Parathyroid adenoma (tissue), 2 donors: ENCODE data around the gene TMEM218.

Experiments used
- H2AFZ ChIP-seq: fragments of 300-600 bp; sonication (generic); one replicate; pipeline ENCODE4 v1.7.0; 2017; ENCODE audit warnings: antibody characterized with exemption, mild to moderate bottlenecking
- H3K27ac ChIP-seq: fragments of 300-600 bp; sonication (generic); one replicate; pipeline ENCODE4 v1.7.0; 2017
- H3K27me3 ChIP-seq: fragments of 300-600 bp; sonication (generic); one replicate; pipeline ENCODE4 v1.7.0; 2017; ENCODE audit warnings: low read length; ENCODE audit not compliant: control insufficient read depth, insufficient read depth
- H3K36me3 ChIP-seq: fragments of 300-600 bp; sonication (generic); one replicate; pipeline ENCODE4 v1.7.0; 2017; ENCODE audit warnings: low read length; ENCODE audit not compliant: control insufficient read depth, insufficient read depth
- H3K4me1 ChIP-seq: fragments of 300-600 bp; sonication (generic); one replicate; pipeline ENCODE4 v1.7.0; 2017; ENCODE audit warnings: control low read depth
- H3K4me2 ChIP-seq: fragments of 300-600 bp; sonication (generic); one replicate; pipeline ENCODE4 v1.7.0; 2017; ENCODE audit warnings: low read length
- H3K4me3 ChIP-seq: fragments of 300-600 bp; sonication (generic); one replicate; pipeline ENCODE4 v1.7.0; 2017; ENCODE audit warnings: low read depth, low read length
- H3K79me2 ChIP-seq: fragments of 300-600 bp; sonication (generic); one replicate; pipeline ENCODE4 v1.7.0; 2017; ENCODE audit warnings: control low read depth
- H3K9ac ChIP-seq: fragments of 300-600 bp; sonication (generic); one replicate; pipeline ENCODE4 v1.7.0; 2017; ENCODE audit warnings: mild to moderate bottlenecking
- H3K9me3 ChIP-seq: fragments of 300-600 bp; sonication (generic); one replicate; pipeline ENCODE4 v1.7.0; 2017; ENCODE audit warnings: low read length; ENCODE audit not compliant: control insufficient read depth
- TF ChIP-seq, protein P1 (sequence below): fragments of 300-600 bp; sonication (generic); IDR thresholded peaks from one replicate; pipeline ENCODE4 v1.7.0; 2017; ENCODE audit warnings: antibody characterized with exemption, mild to moderate bottlenecking
- donor health status: primary hyperparathyroidism.

The TMEM218 gene

GRCh38 chr11:125088576-125089455 is 22.6 kb downstream of the TMEM218 start:
- Histone ChIP-seq H3K9ac (no peak overlapping the region), H3K27me3 (no peaks in the 10 kb centered on the region), H2AFZ (no peak overlapping the region), H3K9me3 (no peaks in the 10 kb centered on the region), H3K36me3 (no peaks in the 10 kb centered on the region), H3K4me1 (no peaks in the 10 kb centered on the region), H3K27ac (no peak overlapping the region), H3K79me2 (no peaks in the 10 kb centered on the region), H3K4me3 (no peak overlapping the region), H3K4me2 (no peak overlapping the region)
- TF ChIP-seq, protein P1, sequence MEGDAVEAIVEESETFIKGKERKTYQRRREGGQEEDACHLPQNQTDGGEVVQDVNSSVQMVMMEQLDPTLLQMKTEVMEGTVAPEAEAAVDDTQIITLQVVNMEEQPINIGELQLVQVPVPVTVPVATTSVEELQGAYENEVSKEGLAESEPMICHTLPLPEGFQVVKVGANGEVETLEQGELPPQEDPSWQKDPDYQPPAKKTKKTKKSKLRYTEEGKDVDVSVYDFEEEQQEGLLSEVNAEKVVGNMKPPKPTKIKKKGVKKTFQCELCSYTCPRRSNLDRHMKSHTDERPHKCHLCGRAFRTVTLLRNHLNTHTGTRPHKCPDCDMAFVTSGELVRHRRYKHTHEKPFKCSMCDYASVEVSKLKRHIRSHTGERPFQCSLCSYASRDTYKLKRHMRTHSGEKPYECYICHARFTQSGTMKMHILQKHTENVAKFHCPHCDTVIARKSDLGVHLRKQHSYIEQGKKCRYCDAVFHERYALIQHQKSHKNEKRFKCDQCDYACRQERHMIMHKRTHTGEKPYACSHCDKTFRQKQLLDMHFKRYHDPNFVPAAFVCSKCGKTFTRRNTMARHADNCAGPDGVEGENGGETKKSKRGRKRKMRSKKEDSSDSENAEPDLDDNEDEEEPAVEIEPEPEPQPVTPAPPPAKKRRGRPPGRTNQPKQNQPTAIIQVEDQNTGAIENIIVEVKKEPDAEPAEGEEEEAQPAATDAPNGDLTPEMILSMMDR: no peak

- Histone ChIP-seq H3K4me3 (no peak overlapping the region), H3K9me3 (no peaks in the 10 kb centered on the region), H3K9ac (no peak overlapping the region), H3K36me3 (no peaks in the 10 kb centered on the region), H2AFZ (no peak overlapping the region), H3K79me2 (no peaks in the 10 kb centered on the region), H3K4me1 (no peaks in the 10 kb centered on the region), H3K27me3 (no peaks in the 10 kb centered on the region), H3K27ac (no peak overlapping the region), H3K4me2 (no peak overlapping the region)
- TF ChIP-seq, protein P1: no peak
Observed at GRCh38 chr11:125088123-125088522, 23.3 kb downstream of the TMEM218 start.

DNA sequence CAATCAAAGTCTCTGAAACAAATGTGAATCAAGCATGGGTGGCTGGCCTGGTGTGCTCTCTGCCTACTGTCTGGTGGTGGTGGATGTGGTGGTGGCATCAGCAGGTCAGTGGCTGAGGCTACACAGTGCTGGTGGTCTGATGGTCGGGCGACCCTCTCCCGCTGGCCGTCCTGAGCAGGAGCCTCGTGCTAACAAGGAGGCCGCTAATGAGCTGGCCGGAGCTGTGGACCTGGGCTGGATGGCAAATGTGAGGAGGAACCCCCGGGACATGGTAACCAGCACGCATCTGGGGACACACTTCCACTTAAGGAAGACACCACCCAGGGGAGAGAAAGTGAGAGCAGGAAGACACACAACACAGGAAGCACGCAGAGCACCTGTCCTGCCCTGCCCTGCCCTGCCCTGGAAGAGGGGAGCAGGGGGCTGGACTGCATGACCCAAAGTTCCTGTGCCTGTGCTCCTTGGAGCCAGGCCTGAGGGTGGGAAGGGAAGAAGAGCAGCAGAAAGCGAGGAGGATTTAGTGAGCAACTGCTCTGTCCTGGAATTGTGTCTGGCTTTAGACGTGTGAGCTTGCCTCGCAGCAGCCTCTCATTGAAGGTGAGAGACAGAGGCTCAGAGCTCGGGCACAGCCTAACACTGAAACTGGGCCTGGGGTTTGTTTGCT is 24.7 kb downstream of the TMEM218 start:
- H3K4me1 ChIP-seq: no peaks in the 10 kb centered on the region
- no peaks in the 10 kb centered on the region for H3K79me2 ChIP-seq
- H3K4me3 ChIP-seq: no peak overlapping the region
- H3K9ac ChIP-seq: no peak overlapping the region
- H3K36me3 ChIP-seq: no peaks in the 10 kb centered on the region
- no peaks in the 10 kb centered on the region for H3K27me3 ChIP-seq
- H3K27ac ChIP-seq: no peak overlapping the region
- TF ChIP-seq, protein P1: no peak
- no peaks in the 10 kb centered on the region for H3K9me3 ChIP-seq
- H3K4me2 ChIP-seq: no peak overlapping the region
- H2AFZ ChIP-seq: no peak overlapping the region

DNA sequence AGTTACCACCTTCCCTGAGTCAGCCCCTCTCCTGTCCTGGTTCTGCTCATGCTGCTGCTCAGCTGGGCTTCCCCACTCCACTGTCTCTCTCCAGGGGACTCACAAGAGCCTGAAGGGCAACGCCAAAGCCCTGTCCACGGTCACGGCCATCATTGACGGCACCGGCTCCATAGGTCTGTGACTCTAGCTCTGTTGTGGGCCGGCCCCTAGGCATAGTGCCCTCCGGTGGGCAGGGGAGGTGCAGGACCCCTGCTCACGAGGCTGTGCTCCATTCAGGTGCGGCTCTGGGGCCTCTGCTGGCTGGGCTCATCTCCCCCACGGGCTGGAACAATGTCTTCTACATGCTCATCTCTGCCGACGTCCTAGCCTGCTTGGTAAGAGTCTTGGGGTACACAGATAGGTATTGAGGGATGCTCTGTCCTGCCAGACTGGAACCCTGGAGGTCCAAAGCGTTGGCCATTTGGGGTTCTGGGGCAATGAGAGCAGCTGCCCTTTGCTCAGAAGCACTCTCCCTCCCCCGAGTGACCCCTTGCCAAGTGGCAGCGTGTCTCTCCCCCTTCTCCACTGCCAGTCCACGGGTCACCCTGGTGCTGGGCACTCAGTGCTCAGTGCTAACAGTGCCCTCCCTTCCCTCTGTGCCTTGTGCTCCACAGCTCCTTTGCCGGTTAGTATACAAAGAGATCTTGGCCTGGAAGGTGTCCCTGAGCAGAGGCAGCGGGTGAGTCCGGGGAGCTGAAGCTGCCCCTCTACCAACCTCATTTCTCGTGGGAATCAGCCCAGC is 25.9 kb downstream of the TMEM218 start:
- H3K27me3 ChIP-seq: no peaks in the 10 kb centered on the region
- H3K27ac ChIP-seq: no peak overlapping the region
- no peak overlapping the region for H3K4me2 ChIP-seq
- TF ChIP-seq, protein P1: no peak
- H3K9ac ChIP-seq: no peak overlapping the region
- no peaks in the 10 kb centered on the region for H3K36me3 ChIP-seq
- no peaks in the 10 kb centered on the region for H3K79me2 ChIP-seq
- H3K4me3 ChIP-seq: no peak overlapping the region
- no peak overlapping the region for H2AFZ ChIP-seq
- no peaks in the 10 kb centered on the region for H3K9me3 ChIP-seq
- no peaks in the 10 kb centered on the region for H3K4me1 ChIP-seq
